GM21381 (cell line): ENCODE measurements around the gene SORL1.

Source experiments
- ATAC-seq: cut with Tn5 transposase; IDR thresholded peaks from one replicate; pipeline ENCODE4 v1.9.1; 2021; ENCODE audit warnings: mild to moderate bottlenecking, moderate library complexity; ENCODE audit not compliant: unreplicated experiment

The SORL1 gene

GRCh38 chr11:121452609-121453150 lies 566 bp downstream of the SORL1 start, which contains the start of gene SORL1-AS1:
Gene SORL1-AS1, minus strand, starts transcription at chr11:121452967.
- peak; percentile 20 for ATAC-seq

DNA sequence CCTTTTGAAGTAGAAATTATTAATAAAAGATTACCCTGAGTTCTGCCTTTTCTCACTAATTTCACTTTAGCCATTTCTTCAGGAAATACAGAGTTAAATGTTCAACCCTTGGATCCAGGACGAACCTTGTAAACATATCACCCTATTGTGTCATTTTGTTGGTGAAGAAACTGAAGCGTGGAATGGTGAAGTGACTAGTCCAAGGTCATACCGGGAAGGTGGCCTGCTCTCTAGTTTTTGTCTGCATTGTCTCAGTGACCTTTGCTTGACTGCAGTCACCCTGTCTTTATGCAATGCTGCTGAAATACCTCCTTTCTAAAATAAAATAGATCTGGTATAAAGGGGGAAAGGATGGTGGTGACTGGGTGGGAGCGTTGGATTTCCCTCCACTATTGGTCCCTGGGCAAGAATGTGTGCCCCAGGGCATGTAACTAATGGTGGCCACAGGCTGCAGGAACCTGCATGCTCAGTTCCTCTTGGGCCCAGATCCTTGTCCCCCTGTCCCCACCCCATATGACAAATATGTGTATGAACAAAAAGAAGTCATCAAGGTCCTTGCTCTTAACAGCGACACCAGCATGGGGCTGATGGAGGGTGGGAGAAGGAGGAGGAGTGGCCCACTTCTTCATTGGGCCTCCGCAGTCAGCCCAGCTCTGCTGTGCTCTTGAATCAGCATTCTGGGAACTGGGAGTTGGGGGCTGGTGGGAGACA lies 1.6 kb downstream of the SORL1 start:
- no peak for ATAC-seq

- no peak for ATAC-seq
Observed at GRCh38 chr11:121455115-121455514, 3.0 kb downstream of the SORL1 start.

DNA sequence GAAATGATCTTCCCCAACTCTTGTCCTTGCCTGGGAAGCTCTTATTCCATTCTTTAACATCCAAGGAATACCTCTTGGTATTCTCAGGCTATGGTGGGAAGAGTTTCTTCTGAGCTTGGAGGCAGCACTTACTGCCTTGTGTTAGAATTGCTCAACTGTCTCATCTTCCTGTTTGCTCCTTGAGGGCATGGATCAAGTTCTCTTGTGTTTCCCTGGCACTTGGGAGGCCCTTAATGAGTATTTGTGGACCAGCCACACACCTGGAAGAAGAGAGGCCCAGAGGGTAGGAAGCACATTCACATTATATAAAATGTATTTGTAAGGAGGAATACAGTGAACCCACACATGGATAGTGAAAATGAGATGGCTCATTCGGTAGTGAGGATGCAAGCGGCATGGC lies 4.0 kb downstream of the SORL1 start:
- no peak for ATAC-seq

GRCh38 chr11:121456816-121457431 lies 4.8 kb downstream of the SORL1 start:
- ATAC-seq: no peak

- no peak for ATAC-seq
Observed at GRCh38 chr11:121458551-121458950, 6.4 kb downstream of the SORL1 start.

DNA sequence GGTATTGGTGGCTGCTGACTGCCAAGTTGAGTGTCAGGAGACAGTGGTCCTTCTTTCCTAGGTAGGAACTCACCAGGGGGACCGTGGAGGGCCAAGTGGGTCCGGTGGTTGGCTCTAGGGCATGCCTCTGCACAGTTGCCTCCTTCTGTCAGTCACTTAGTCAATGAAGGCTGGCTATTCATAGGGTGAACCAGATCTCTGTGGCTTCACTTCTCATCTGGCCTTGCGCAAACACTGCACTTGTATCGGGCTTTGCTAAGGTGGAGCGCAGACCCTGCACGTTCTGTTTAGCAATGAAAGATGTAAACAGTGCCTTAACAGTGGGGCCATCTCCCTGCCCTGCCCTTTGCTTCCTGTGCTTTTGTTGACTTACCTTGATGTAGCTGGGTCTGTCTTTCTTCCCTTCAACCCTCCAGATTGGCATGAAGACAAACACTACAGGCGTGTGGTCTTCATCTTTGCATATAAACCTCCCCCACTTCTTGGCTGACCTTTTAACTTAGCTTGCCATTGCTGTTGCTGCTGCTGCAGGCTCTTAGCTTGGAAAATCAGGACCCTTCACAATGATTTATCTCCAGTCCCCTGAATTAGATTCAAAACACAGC lies 7.4 kb downstream of the SORL1 start:
- ATAC-seq: no peak

DNA sequence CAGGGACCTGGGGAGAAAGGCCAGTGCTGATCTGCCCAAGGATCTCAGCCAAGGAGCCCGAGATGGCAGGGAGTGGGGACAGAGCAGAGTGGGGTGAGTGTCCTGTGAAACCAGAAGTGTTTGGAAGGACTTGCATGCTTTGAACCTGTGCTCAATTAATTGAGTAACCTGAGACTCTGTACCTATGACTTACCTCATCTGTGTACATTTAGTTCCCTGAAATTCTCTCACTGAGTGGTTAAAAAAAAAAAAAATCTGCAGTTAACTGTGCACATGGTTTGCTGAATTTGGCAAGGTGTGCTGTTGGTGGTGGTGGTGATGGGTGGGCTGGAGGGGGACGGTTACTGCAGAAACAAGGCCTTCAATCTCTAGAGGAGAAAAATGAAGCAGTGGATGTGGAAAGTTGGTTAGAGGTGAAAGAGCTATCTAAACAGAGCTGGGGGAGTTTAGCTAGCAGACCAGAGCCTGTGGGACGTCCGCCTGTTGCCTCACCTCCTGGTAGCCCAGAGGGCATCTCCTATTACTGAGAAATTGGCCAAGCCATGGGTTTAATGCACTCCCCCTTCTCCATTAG lies 8.9 kb downstream of the SORL1 start:
- ATAC-seq: no peak

DNA sequence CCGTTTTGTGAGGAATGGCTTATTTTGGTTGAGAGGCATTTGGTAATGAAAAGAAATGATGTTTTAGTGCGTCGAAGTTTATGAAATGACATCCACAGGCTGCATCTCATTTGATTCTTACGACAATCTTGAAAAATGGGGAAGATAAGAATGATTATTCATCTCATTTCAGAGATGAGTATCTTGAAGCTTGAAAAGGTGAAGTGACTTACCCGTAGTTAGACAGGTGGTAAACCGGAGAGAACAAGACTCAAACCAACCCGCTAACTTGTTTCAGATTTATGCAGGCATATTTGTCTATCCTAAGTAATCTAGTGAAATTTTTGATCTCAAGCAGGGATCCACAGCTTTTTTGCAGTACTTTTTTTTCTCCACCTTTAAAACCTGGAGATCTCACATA lies 9.7 kb downstream of the SORL1 start:
- no peak for ATAC-seq

GRCh38 chr11:121463689-121464335 lies 11.7 kb downstream of the SORL1 start:
- ATAC-seq: no peak

GRCh38 chr11:121464352-121464946 lies 12.3 kb downstream of the SORL1 start:
- ATAC-seq: peak; percentile 35

DNA sequence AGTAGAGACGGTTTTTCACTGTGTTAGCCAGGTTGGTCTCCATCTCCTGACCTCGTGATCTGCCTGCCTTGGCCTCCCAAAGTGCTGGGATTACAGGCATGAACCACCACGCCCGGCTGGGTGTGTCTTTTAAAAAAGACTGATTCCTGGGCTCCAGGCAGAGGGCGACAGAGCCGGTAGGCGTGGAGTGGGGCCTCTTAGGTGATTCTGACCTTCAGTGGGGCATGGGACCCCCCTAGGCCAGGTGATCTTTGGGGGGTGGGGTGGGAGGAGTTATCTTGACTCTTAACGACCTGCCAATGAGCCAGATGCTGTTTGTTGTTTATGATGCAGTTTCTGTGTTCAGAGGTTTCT lies 13.6 kb downstream of the SORL1 start:
- no peak for ATAC-seq

DNA sequence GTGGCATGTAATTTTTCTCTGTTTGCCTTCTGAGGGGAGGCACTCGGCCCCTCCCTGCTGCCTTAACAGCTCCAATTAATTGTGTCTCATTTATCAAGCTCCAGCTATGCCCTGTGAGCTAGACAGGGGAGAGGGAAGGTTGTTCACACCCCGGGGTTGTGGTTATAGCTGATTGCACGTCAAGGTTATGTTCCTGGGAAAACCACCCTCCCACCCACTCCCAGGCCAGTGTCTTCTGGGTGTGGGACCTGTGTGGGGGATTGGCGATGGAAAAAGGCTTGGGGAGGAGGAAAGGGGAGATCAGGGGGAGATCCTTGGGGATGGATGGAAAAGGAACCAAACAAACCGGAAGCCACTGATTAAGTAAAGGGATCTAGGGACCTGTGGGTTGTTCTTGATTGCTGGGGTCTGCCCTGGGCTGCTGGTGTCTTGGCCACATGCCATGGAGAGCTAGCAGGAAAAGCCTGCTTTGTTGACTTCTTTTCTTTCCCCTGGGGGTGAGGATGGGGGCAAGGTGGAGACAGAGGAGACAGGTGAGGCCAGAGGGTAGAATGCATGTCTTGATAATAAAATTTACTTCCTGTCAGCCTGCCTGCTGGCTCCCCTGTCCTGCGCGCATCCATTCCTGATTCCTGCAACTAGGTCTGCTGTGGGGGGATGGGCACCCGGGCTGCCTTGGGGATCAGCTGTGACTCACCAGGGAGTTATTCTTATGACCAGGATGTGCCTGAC lies 14.1 kb downstream of the SORL1 start:
- ATAC-seq: no peak

DNA sequence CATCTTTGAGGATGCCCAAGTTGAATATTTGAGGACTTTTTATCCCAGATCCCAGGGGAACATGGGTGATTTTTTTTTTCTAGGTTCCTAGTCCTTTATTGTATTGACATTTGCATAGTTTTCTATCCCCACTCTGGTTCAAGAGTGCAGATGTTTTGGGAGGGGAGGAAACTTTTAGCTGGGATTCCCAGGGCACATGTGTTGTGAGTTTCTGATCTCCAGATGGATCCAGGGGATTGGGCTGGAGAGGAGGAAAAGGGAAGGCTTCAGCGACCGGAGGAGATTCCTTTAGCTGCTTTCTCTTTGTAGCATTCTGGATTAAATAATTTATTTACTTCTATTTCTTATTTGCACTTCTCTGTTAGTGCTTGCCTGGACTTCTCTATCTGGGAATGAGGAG lies 15.4 kb downstream of the SORL1 start:
- ATAC-seq: no peak

GRCh38 chr11:121467965-121468364 lies 15.9 kb downstream of the SORL1 start:
- peak; percentile 57 for ATAC-seq

DNA sequence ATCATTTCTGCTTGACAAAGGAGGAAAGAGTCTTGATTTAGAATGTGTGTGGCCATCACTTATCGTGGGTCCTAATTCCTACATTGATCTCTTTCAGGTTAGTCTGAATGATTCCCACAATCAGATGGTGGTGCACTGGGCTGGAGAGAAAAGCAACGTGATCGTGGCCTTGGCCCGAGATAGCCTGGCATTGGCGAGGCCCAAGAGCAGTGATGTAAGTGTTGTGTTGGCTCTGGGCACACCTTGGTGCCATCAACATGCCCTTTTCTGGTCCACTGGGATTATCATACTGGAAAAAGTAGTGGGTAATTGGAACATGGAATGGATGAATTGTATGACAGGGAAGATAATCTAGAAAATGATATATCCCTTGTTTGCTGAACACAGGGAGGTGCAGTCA lies 17.8 kb downstream of the SORL1 start:
- no peak for ATAC-seq

DNA sequence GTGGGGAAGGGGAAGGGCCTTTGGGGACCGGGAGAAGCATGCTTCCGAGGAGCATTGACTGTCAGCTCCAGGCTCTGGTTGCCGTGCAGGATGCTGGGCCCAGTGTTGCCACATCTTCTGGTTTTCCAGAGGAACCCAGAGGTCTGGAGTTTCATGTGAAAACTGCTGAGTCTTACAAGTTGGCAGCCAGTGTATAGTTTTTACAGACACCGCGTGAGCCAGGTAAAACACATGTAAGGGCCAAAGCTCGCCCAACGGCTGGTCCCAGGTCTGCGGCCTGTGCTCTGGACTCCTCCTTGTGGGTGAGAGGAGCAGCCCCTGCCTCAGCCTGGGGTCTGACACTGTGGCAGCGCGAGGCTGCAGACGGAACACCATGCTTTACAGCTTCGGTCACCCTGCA lies 19.1 kb downstream of the SORL1 start:
- ATAC-seq: no peak

GRCh38 chr11:121472312-121472711 lies 20.2 kb downstream of the SORL1 start:
- no peak for ATAC-seq

- ATAC-seq: no peak
Observed at GRCh38 chr11:121473064-121473777, 21.1 kb downstream of the SORL1 start.

DNA sequence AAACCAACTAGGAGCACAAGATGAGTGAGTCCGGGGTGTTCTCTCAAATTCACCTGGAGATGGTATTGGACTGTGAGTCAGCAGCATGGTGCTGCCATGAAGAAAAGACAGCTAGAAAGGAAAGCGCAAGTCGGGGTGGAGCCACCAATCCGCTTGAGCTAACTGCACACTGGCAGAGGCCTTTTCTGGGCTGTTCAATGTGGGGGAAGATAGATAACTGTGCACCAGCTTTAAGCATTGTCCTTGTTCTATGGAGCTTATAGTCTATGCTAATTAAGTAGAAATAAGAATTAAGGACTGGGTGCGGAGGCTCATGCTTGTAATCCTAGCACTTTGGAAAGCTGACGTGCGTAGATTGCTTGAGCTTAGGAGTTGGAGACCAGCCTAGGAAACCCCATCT lies 22.6 kb downstream of the SORL1 start:
- no peak for ATAC-seq
